K562 (cell line): ENCODE measurements around the gene CCDC68. TPM values are rescaled to one million over a fixed set of nuclear protein-coding genes. Genes with fewer than 3 reads are reported as not detected.

Experiments used
- ATAC-seq: fragments of 200-7000 bp; cut with Tn5 transposase; 3 replicates; pipeline ENCODE4 v1.9.1; 2020; ENCODE audit warnings: moderate library complexity
- BruUV-seq: library from RNA; stranded (reverse); fragments of 400-500 nt; replicated peaks from 2 replicates; lab custom pipeline; 2021; lab: Mats Ljungman, UMichigan
- CTCF ChIA-PET: fragments of 300-600 bp; formaldehyde crosslinking; extraction: SDS; loops from one replicate; lab custom pipeline; 2021; ENCODE audit warnings: low intra/inter-chr PET ratio; lab: Yijun Ruan, JAX
- POLR2A ChIA-PET: fragments of 300-600, 350-650 bp; sonication (Branson Sonifier 250); formaldehyde crosslinking; extraction: SDS; loops from one replicate; lab custom pipeline; 2021; ENCODE audit warnings: antibody characterized with exemption, inconsistent platforms; lab: Yijun Ruan, JAX
- DNase-seq, 4 experiments: peaks; one replicate each; pipeline versions ENCODE4 v3.0.0 to v3.0.0-alpha.2; 2011 to 2018; ENCODE audit warnings: low spot score in 3 of 4, mixed read lengths in 3 of 4; ENCODE audit errors: extremely low read depth in 1 of 4
- FAIRE-seq: peaks from 2 replicates; lab custom pipeline; 2011; peaks lifted over from hg19 to GRCh38; lab: Jason Lieb, UNC
- H2AFZ ChIP-seq: 2 replicates; pipeline ENCODE4 v1.6.0; 2011; ENCODE audit warnings: low read depth, low read length, control low read depth, inconsistent platforms
- H3K27ac ChIP-seq: fragments of 200-600 bp; 3 replicates; pipeline ENCODE4 v1.8.0; 2011; ENCODE audit warnings: low read depth, mild to moderate bottlenecking, control low read depth, inconsistent platforms, low read length, moderate library complexity, mixed read lengths; ENCODE audit errors: extremely low read depth
- H3K27me3 ChIP-seq, 2 experiments: fragments of 300-600 bp in 1 of 2; 2 replicates in 1 of 2; 3 replicates in 1 of 2; pipeline versions ENCODE4 v1.6.0 to v1.8.0; 2011; ENCODE audit warnings: inconsistent platforms in 2 of 2, low read length in 2 of 2, mild to moderate bottlenecking in 1 of 2, mixed read lengths in 1 of 2, moderate library complexity in 1 of 2; ENCODE audit not compliant: control insufficient read depth in 2 of 2, insufficient read depth in 2 of 2
- H3K36me3 ChIP-seq: fragments of 300-600 bp; 3 replicates; pipeline ENCODE4 v1.8.0; 2011; ENCODE audit warnings: mild to moderate bottlenecking, low read length, inconsistent platforms; ENCODE audit not compliant: control insufficient read depth, insufficient read depth
- H3K4me1 ChIP-seq, 2 experiments: fragments of 200-600 bp in 1 of 2; replicated peaks in 1 of 2; 2 replicates in 1 of 2; 3 replicates in 1 of 2; pipeline versions ENCODE4 v1.5.1 to v1.8.0; 2011; ENCODE audit warnings: inconsistent platforms in 2 of 2, low read length in 2 of 2, mild to moderate bottlenecking in 1 of 2, mixed read lengths in 1 of 2, moderate library complexity in 1 of 2; ENCODE audit not compliant: control insufficient read depth in 2 of 2, insufficient read depth in 2 of 2
- H3K4me2 ChIP-seq: 2 replicates; pipeline ENCODE4 v1.6.1; 2011; ENCODE audit warnings: low read length, control low read depth, inconsistent platforms, mixed read lengths; ENCODE audit not compliant: insufficient read depth
- H3K4me3 ChIP-seq: fragments of 200-600 bp; sonication (generic), shearing (Covaris generic); 2 replicates; pipeline ENCODE4 v1.5.1; 2016; ENCODE audit warnings: control low read depth, inconsistent platforms
- H3K79me2 ChIP-seq: fragments of 200-600 bp; 3 replicates; pipeline ENCODE4 v1.8.0; 2011; ENCODE audit warnings: low read length, inconsistent platforms; ENCODE audit not compliant: control insufficient read depth, insufficient read depth
- H3K9ac ChIP-seq, 2 experiments: 2 replicates each; pipeline versions ENCODE4 v1.6.0 to v1.6.1; 2011; ENCODE audit warnings: low read depth in 2 of 2, low read length in 2 of 2, control low read depth in 1 of 2, inconsistent platforms in 1 of 2, mild to moderate bottlenecking in 1 of 2, mixed read lengths in 1 of 2; ENCODE audit not compliant: insufficient read depth in 1 of 2
- H3K9me1 ChIP-seq: one replicate; pipeline ENCODE4 v1.6.0; 2011; ENCODE audit warnings: inconsistent platforms, mild to moderate bottlenecking, low read length, moderate library complexity; ENCODE audit not compliant: control insufficient read depth, insufficient read depth
- H3K9me3 ChIP-seq: replicated peaks from 2 replicates; pipeline ENCODE4 v1.5.1; 2011; ENCODE audit warnings: low read depth, low read length, inconsistent platforms; ENCODE audit not compliant: control insufficient read depth, insufficient read depth
- H4K20me1 ChIP-seq: replicated peaks from 2 replicates; pipeline ENCODE4 v1.6.1; 2011; ENCODE audit warnings: low read length, inconsistent platforms, mixed read lengths; ENCODE audit not compliant: control insufficient read depth, insufficient read depth
- DMBX1 ChIP-seq: fragments of 250-450 bp; sonication (Bioruptor Pico); IDR thresholded peaks from 2 replicates; pipeline ENCODE4 v1.8.0; 2022; ENCODE audit warnings: inconsistent platforms, mild to moderate bottlenecking, moderate library complexity, borderline replicate concordance
- DNMT1 ChIP-seq: fragments of 450-650 bp; IDR thresholded peaks from 2 replicates; pipeline ENCODE4 v1.6.1; 2016; ENCODE audit warnings: antibody characterized with exemption, mild to moderate bottlenecking
- MIER1 ChIP-seq: fragments of 450-650 bp; IDR thresholded peaks from 2 replicates; pipeline ENCODE4 v1.6.1; 2016; ENCODE audit warnings: antibody characterized with exemption, mild to moderate bottlenecking, low read depth
- PHF8 ChIP-seq: fragments of 200-600 bp; sonication (generic); IDR thresholded peaks from 2 replicates; pipeline ENCODE4 v1.6.1; 2012; ENCODE audit warnings: mixed run types, mild to moderate bottlenecking, inconsistent platforms, low read length, moderate library complexity, borderline replicate concordance
- SLC30A9 ChIP-seq: fragments of 250-450 bp; sonication (Bioruptor Pico); IDR thresholded peaks from 2 replicates; pipeline ENCODE4 v1.8.0; 2022; ENCODE audit warnings: mild to moderate bottlenecking, moderate library complexity
- TCF7L2 ChIP-seq: fragments of 150-350 bp; IDR thresholded peaks from 2 replicates; pipeline ENCODE4 v1.6.1; 2016; ENCODE audit warnings: low read depth, mild to moderate bottlenecking, low read length, moderate library complexity
- ZNF408 ChIP-seq: fragments of 250-450 bp; sonication (Bioruptor Pico); IDR thresholded peaks from 2 replicates; pipeline ENCODE4 v1.4.0; 2020; ENCODE audit warnings: low read depth, mild to moderate bottlenecking, moderate library complexity
- ZSCAN32 ChIP-seq: fragments of 450-650 bp; formaldehyde crosslinking; IDR thresholded peaks from 2 replicates; pipeline ENCODE4 v1.4.0; 2020; ENCODE audit warnings: mild to moderate bottlenecking, moderate library complexity
- WGBS: fragments of 100-300 bp; shearing (Covaris generic); methylation state at CpG from one replicate; pipeline ENCODE4 v1.1.6; 2016; ENCODE audit warnings: low coverage, mixed read lengths; ENCODE audit not compliant: insufficient coverage; ENCODE audit errors: missing lambda C conversion rate; 5-methylcytosine and 5-hydroxymethylcytosine counted together
- in situ Hi-C: fragments of 300-500 bp; cut with MboI; formaldehyde crosslinking; loops from 4 replicates; pipeline ENCODE4 v1.15.0; 2018; ENCODE audit warnings: inconsistent platforms, mixed read lengths
- intact Hi-C: fragments of 100-400 bp; cut with micrococcal nuclease; formaldehyde crosslinking; loops from 2 replicates; pipeline ENCODE4 v1.14.2; 2022
- polyA plus RNA-seq, 8 experiments: library from polyadenylated mRNA; depleted of rRNA in 4 of 8; stranded (reverse) in 5 of 8; unstranded in 3 of 8; fragments of >200 nt; fragmentation: Nextera tagmentation in 2 of 8; fragmentation: Illumina TruSeq in 1 of 8; extraction: Ambion mirVana in 2 of 8; extraction: Trizol in 1 of 8; gene quantifications; 2 replicates each; pipeline versions ENCODE4 v1.2.1 to v1.2.3, GENCODE V29; 2011 to 2014; ENCODE audit warnings: inconsistent platforms in 1 of 8, missing spikeins in 1 of 8
- total RNA-seq, 7 experiments: library from RNA; depleted of rRNA in 6 of 7; stranded (reverse); fragments of >200 nt in 6 of 7; fragmentation: Illumina TruSeq in 2 of 7; extraction: Trizol in 2 of 7; gene quantifications; 2 replicates each; pipeline versions ENCODE4 v1.2.1 to v1.2.3, GENCODE V29; 2011 to 2021; ENCODE audit warnings: low replicate concordance in 1 of 7
- TF ChIP-seq, protein P1 (sequence below): fragments of 250-450 bp; sonication (Bioruptor Pico); IDR thresholded peaks from 2 replicates; pipeline ENCODE4 v1.4.0; 2020; ENCODE audit warnings: borderline replicate concordance
- TF ChIP-seq, protein P2 (sequence below): fragments of 250-450 bp; sonication (Bioruptor Pico); IDR thresholded peaks from 2 replicates; pipeline ENCODE4 v1.8.0; 2022; ENCODE audit warnings: moderate library complexity, mild to moderate bottlenecking, inconsistent platforms

CCDC68 gene
- total and polyA plus RNA-seq, 9 of the 15 experiments (the other 6 are each of a cell fraction or from before 2014, with no cell fraction given) = 0.28 to 4.5 (median 1.4) TPM

DNA sequence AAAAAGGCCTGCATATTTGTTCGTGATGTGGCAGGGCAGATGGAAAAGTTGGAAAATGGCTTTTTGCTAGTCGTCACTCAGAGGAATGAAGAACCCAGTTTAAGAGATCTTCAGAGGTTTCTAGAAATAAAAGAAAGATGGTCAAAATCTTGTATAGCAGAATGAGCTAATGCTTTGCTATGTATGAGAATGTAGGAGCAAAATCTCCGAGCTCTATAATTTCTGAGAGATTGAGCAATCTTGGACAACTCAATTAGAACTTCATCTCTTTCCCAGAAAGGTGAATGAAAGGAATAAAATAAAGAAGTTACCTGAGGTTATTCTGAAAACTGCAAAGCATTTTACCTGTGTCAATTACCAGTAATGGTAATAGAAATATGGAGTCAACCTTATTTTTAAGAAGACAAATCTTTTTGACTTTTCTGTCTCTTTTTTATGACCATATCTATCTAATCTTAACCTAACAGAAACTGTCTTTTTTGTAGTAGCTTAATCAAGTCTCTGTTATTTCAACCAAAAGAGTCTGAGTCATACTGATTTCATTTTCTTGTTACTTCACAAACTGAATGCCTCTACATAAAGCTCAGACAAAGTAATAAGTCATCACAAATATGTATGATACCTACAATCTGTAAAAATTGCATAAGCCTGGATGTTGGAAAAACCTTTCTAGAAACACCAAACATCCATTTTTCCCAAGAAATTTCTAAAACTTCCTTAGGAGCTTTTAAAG is 32.5 kb downstream of the CCDC68 start:
- H3K4me2 ChIP-seq = no peak overlapping the region
- H3K4me3 ChIP-seq = no peak overlapping the region
- ATAC-seq (no peak), FAIRE-seq (no peak), DNase-seq (no peak)
- no peak overlapping the region for H3K9ac ChIP-seq
- H3K4me1 ChIP-seq = no peaks in the 10 kb centered on the region
- H3K9me3 ChIP-seq = no peaks in the 10 kb centered on the region
- no peaks in the 10 kb centered on the region for H3K36me3 ChIP-seq
- no peaks in the 10 kb centered on the region for H4K20me1 ChIP-seq
- in situ Hi-C loops = no loop called here
- no peak overlapping the region for H2AFZ ChIP-seq
- 50% methylated on average over 2 of the region's 3 CpGs for WGBS
- intact Hi-C loops = no loop called here
- ChIA-PET CTCF (no interaction called here), POLR2A (no interaction called here)
- no peak overlapping the region for H3K27ac ChIP-seq
- TF ChIP-seq PHF8 = no peak
- TF ChIP-seq, protein P1, sequence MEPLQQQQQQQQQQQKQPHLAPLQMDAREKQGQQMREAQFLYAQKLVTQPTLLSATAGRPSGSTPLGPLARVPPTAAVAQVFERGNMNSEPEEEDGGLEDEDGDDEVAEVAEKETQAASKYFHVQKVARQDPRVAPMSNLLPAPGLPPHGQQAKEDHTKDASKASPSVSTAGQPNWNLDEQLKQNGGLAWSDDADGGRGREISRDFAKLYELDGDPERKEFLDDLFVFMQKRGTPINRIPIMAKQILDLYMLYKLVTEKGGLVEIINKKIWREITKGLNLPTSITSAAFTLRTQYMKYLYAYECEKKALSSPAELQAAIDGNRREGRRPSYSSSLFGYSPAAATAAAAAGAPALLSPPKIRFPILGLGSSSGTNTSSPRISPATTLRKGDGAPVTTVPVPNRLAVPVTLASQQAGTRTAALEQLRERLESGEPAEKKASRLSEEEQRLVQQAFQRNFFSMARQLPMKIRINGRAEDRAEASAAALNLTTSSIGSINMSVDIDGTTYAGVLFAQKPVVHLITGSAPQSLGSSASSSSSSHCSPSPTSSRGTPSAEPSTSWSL (CRISPR knock-in tag) = no peak
- H3K27me3 ChIP-seq = no peaks in the 10 kb centered on the region
- no peaks in the 10 kb centered on the region for H3K9me1 ChIP-seq
- no peaks in the 10 kb centered on the region for H3K79me2 ChIP-seq
- BruUV-seq = no TSS peak

DNA sequence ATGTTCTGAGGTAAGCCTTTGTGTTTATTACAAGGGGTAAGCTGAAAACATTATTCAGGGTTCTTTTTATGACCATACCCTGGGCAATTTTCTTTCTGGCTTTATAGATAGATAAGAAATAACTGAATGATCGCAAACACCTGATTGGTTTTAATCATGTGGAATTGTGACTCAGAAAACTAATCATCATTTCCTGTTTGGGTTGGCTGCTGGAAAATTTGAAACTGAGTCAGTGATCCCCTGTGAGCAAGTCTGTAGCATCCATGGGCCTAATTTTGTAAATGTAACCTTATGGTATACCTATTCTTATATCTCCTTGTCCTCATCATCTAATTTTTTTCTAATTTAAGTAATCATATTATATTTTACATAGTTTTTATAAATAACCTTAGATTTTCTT is 34.3 kb downstream of the CCDC68 start:
- Histone ChIP-seq H3K27ac (no peak overlapping the region), H3K9me1 (no peaks in the 10 kb centered on the region), H3K4me3 (no peak overlapping the region), H2AFZ (no peak overlapping the region), H3K36me3 (no peaks in the 10 kb centered on the region), H4K20me1 (no peaks in the 10 kb centered on the region), H3K27me3 (no peaks in the 10 kb centered on the region), H3K79me2 (no peaks in the 10 kb centered on the region), H3K4me1 (no peaks in the 10 kb centered on the region), H3K4me2 (no peak overlapping the region), H3K9ac (no peak overlapping the region), H3K9me3 (no peaks in the 10 kb centered on the region)
- ATAC-seq = no peak
- FAIRE-seq = no peak
- in situ Hi-C loops (no loop called here), intact Hi-C loops (no loop called here)
- WGBS = 75% methylated on average over 1 of the region's 1 CpG
- CTCF ChIA-PET = no interaction called here
- DNase-seq = no peak
- BruUV-seq = no TSS peak
- TF ChIP-seq ZSCAN32 (CRISPR knock-in tag) (no peak), SLC30A9 (no peak), TCF7L2 (no peak), DNMT1 (no peak), MIER1 (no peak), ZNF408 (CRISPR knock-in tag) (no peak), DMBX1 (CRISPR knock-in tag) (no peak)
- TF ChIP-seq, protein P2, sequence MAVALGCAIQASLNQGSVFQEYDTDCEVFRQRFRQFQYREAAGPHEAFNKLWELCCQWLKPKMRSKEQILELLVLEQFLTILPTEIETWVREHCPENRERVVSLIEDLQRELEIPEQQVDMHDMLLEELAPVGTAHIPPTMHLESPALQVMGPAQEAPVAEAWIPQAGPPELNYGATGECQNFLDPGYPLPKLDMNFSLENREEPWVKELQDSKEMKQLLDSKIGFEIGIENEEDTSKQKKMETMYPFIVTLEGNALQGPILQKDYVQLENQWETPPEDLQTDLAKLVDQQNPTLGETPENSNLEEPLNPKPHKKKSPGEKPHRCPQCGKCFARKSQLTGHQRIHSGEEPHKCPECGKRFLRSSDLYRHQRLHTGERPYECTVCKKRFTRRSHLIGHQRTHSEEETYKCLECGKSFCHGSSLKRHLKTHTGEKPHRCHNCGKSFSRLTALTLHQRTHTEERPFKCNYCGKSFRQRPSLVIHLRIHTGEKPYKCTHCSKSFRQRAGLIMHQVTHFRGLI (CRISPR knock-in tag) = no peak
- POLR2A ChIA-PET = no interaction called here
